SK-N-SH (cell line): ENCODE results near the gene PDE4B. TPM values are rescaled to one million over a fixed set of nuclear protein-coding genes. Genes with fewer than 3 reads are reported as not detected.

Source experiments
- CTCF ChIA-PET: fragments of 300-600, 350-600 bp; formaldehyde crosslinking; extraction: SDS; loops from one replicate; lab custom pipeline; 2021; lab: Yijun Ruan, JAX
- POLR2A ChIA-PET: fragments of 350-600 bp; sonication (Branson Sonifier 250); formaldehyde crosslinking; extraction: SDS; loops from one replicate; lab custom pipeline; 2020; ENCODE audit warnings: antibody characterized with exemption, inconsistent platforms; lab: Yijun Ruan, JAX
- DNase-seq: peaks from one replicate; pipeline ENCODE4 v3.0.0; 2012
- H2AFZ ChIP-seq: fragments of 200-600 bp; sonication (generic); 2 replicates; pipeline ENCODE4 v1.8.1; 2016; ENCODE audit warnings: antibody characterized with exemption, mild to moderate bottlenecking, low read depth
- H3F3A ChIP-seq: fragments of 200-600 bp; sonication (generic); replicated peaks from 2 replicates; pipeline ENCODE3; 2016; ENCODE audit warnings: antibody characterized with exemption, mild to moderate bottlenecking; ENCODE audit not compliant: insufficient read depth
- H3K27ac ChIP-seq, 2 experiments: fragments of 200-500 bp in 1 of 2; fragments of 200-600 bp in 1 of 2; sonication (Bioruptor generic) in 1 of 2; sonication (generic), shearing (Covaris generic) in 1 of 2; 2 replicates each; pipeline versions ENCODE4 v1.5.1 to v1.6.1; 2014 to 2016; ENCODE audit warnings: low read depth in 2 of 2, inconsistent platforms in 1 of 2, low read length in 1 of 2, mild to moderate bottlenecking in 1 of 2, mixed read lengths in 1 of 2
- H3K27me3 ChIP-seq: fragments of 200-600 bp; sonication (generic), shearing (Covaris generic); 2 replicates; pipeline ENCODE4 v1.6.1; 2016; ENCODE audit warnings: mixed run types; ENCODE audit not compliant: insufficient read depth
- H3K36me3 ChIP-seq, 2 experiments: fragments of 200-500 bp in 1 of 2; fragments of 200-600 bp in 1 of 2; sonication (Bioruptor generic) in 1 of 2; sonication (generic) in 1 of 2; replicated peaks in 1 of 2; 2 replicates each; pipeline versions ENCODE3 to v1.5.1; 2014 to 2016; ENCODE audit warnings: low read length in 1 of 2, mild to moderate bottlenecking in 1 of 2; ENCODE audit not compliant: insufficient read depth in 2 of 2, control insufficient read depth in 1 of 2
- H3K4me1 ChIP-seq, 2 experiments: fragments of 200-500 bp in 1 of 2; fragments of 200-600 bp in 1 of 2; sonication (Bioruptor generic) in 1 of 2; sonication (generic), shearing (Covaris generic) in 1 of 2; 2 replicates each; pipeline versions ENCODE4 v1.5.1 to v1.6.1; 2014 to 2016; ENCODE audit warnings: low read depth in 1 of 2, low read length in 1 of 2, mixed run types in 1 of 2; ENCODE audit not compliant: insufficient read depth in 2 of 2, control insufficient read depth in 1 of 2
- H3K4me2 ChIP-seq: fragments of 200-600 bp; sonication (generic), shearing (Covaris generic); 2 replicates; pipeline ENCODE4 v1.6.1; 2017; ENCODE audit warnings: mixed run types
- H3K4me3 ChIP-seq, 2 experiments: fragments of 200-500 bp in 1 of 2; fragments of 200-600 bp in 1 of 2; sonication (Bioruptor generic) in 1 of 2; sonication (generic), shearing (Covaris generic) in 1 of 2; 2 replicates each; pipeline versions ENCODE4 v1.5.1 to v1.8.1; 2014 to 2016; ENCODE audit warnings: low read depth in 2 of 2, inconsistent platforms in 1 of 2, low read length in 1 of 2, mild to moderate bottlenecking in 1 of 2, mixed read lengths in 1 of 2, moderate library complexity in 1 of 2
- H3K79me2 ChIP-seq: fragments of 200-600 bp; sonication (generic); 2 replicates; pipeline ENCODE4 v1.8.1; 2017; ENCODE audit warnings: mild to moderate bottlenecking; ENCODE audit not compliant: insufficient read depth
- H3K9ac ChIP-seq: fragments of 200-600 bp; sonication (generic); 2 replicates; pipeline ENCODE4 v1.6.1; 2017; ENCODE audit warnings: mixed run types
- H3K9me2 ChIP-seq: fragments of 200-600 bp; sonication (generic); 2 replicates; pipeline ENCODE4 v1.6.1; 2017; ENCODE audit warnings: mixed run types
- H3K9me3 ChIP-seq: fragments of 200-600 bp; sonication (generic); 2 replicates; pipeline ENCODE4 v1.6.1; 2017; ENCODE audit warnings: mixed run types, mild to moderate bottlenecking, moderate library complexity
- H4K20me1 ChIP-seq: fragments of 200-600 bp; sonication (generic); 2 replicates; pipeline ENCODE4 v1.6.1; 2017; ENCODE audit warnings: mild to moderate bottlenecking, mixed run types; ENCODE audit not compliant: insufficient read depth
- ELF1 ChIP-seq: IDR thresholded peaks from 2 replicates; pipeline ENCODE4 v1.4.0; 2012
- EZH2phosphoT487 ChIP-seq: fragments of 200-600 bp; sonication (generic); IDR thresholded peaks from 2 replicates; pipeline ENCODE4 v1.6.1; 2017; ENCODE audit warnings: low read depth, mixed run types, mild to moderate bottlenecking, antibody characterized with exemption, moderate library complexity, borderline replicate concordance
- FOXJ3 ChIP-seq: sonication (generic); formaldehyde crosslinking; IDR thresholded peaks from 2 replicates; pipeline ENCODE4 v1.5.1; 2020; ENCODE audit warnings: mild to moderate bottlenecking, missing genetic modification reagents
- FOXM1 ChIP-seq: IDR thresholded peaks from 2 replicates; pipeline ENCODE4 v1.4.0; 2012; ENCODE audit warnings: low read depth, mild to moderate bottlenecking
- GATA2 ChIP-seq: sonication (generic); formaldehyde crosslinking; IDR thresholded peaks from 2 replicates; pipeline ENCODE4 v1.5.0; 2020; ENCODE audit warnings: mild to moderate bottlenecking, missing genetic modification reagents
- MXI1 ChIP-seq: IDR thresholded peaks from 2 replicates; pipeline ENCODE4 v1.6.1; 2012; ENCODE audit warnings: mild to moderate bottlenecking, low read depth, low read length, improper control_type of control experiment
- RAD21 ChIP-seq: IDR thresholded peaks from 2 replicates; pipeline ENCODE4 v1.6.1; 2012; ENCODE audit warnings: mild to moderate bottlenecking, low read length
- RXRA ChIP-seq: IDR thresholded peaks from 2 replicates; pipeline ENCODE4 v1.4.0; 2012; ENCODE audit warnings: low read depth, mild to moderate bottlenecking, borderline replicate concordance
- SIN3A ChIP-seq: IDR thresholded peaks from 2 replicates; pipeline ENCODE4 v1.6.1; 2012; ENCODE audit warnings: low read depth, mild to moderate bottlenecking, low read length, moderate library complexity, borderline replicate concordance
- SMC3 ChIP-seq: IDR thresholded peaks from 2 replicates; pipeline ENCODE4 v1.6.1; 2012; ENCODE audit warnings: low read depth, low read length, improper control_type of control experiment
- TAF1 ChIP-seq: IDR thresholded peaks from 2 replicates; pipeline ENCODE4 v1.6.1; 2012; ENCODE audit warnings: low read depth, mild to moderate bottlenecking, low read length, moderate library complexity, borderline replicate concordance
- TEAD4 ChIP-seq: IDR thresholded peaks from 2 replicates; pipeline ENCODE4 v1.4.0; 2012; ENCODE audit warnings: mild to moderate bottlenecking, borderline replicate concordance; ENCODE audit not compliant: insufficient read depth
- WGBS: methylation state at CpG from one replicate; pipeline ENCODE4 v1.1.6; 2017; ENCODE audit warnings: low lambda C conversion rate; 5-methylcytosine and 5-hydroxymethylcytosine counted together
- polyA plus RNA-seq, 3 experiments: library from polyadenylated mRNA; depleted of rRNA; stranded (reverse); fragments of >200 nt; gene quantifications; 2 replicates each; pipeline ENCODE4 v1.2.3, GENCODE V29; 2012
- TF ChIP-seq, protein P1 (sequence below): fragments of 150-350 bp; IDR thresholded peaks from 2 replicates; pipeline ENCODE4 v1.6.1; 2017; ENCODE audit warnings: antibody characterized with exemption, low read length, low read depth, borderline replicate concordance
- TF ChIP-seq, protein P2 (sequence below): IDR thresholded peaks from 2 replicates; pipeline ENCODE4; 2012
- TF ChIP-seq, protein P3 (sequence below): IDR thresholded peaks from 2 replicates; pipeline ENCODE4 v1.4.0; 2012; ENCODE audit warnings: low read depth, borderline replicate concordance

The PDE4B gene
- polyA plus RNA-seq, 1 of the 3 experiments (the other 2 are of a cell fraction) = 1.9 TPM

DNA sequence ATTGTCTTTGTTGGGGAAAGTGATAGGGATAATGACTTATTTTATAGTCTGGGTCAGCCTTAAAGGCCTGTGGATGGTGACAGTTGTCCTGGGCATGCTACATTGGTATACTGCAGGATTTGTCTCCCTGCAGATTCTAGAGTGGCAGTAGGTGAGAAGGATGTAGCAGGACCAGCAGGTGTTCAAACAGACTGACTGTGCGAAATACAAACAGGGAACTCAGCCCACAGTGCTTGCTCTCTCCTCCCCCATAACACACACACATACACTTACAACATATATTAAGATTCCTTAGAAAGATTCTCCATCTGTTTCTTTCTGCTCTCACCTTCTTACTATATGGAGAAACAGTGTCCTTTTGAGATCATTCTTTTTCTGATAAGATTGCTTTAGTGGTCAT lies 6.9 kb downstream of the PDE4B start:
- no peak for DNase-seq
- CTCF ChIA-PET = no interaction called here
- Histone ChIP-seq H3K9me3 (no peaks in the 10 kb centered on the region), H3K36me3 (no peaks in the 10 kb centered on the region), H3K4me3 (no peak overlapping the region), H2AFZ (no peak overlapping the region), H4K20me1 (no peaks in the 10 kb centered on the region), H3K4me2 (no peak overlapping the region)
- POLR2A ChIA-PET = no interaction called here
- TF ChIP-seq, protein P1, sequence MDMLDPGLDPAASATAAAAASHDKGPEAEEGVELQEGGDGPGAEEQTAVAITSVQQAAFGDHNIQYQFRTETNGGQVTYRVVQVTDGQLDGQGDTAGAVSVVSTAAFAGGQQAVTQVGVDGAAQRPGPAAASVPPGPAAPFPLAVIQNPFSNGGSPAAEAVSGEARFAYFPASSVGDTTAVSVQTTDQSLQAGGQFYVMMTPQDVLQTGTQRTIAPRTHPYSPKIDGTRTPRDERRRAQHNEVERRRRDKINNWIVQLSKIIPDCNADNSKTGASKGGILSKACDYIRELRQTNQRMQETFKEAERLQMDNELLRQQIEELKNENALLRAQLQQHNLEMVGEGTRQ = no peak
- TF ChIP-seq, protein P2, sequence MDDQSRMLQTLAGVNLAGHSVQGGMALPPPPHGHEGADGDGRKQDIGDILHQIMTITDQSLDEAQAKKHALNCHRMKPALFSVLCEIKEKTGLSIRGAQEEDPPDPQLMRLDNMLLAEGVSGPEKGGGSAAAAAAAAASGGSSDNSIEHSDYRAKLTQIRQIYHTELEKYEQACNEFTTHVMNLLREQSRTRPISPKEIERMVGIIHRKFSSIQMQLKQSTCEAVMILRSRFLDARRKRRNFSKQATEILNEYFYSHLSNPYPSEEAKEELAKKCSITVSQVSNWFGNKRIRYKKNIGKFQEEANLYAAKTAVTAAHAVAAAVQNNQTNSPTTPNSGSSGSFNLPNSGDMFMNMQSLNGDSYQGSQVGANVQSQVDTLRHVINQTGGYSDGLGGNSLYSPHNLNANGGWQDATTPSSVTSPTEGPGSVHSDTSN = no peak
- no peak for TF ChIP-seq FOXM1
- TF ChIP-seq TAF1 = no peak
- no peak for TF ChIP-seq RAD21
- TF ChIP-seq SMC3 = no peak
- TF ChIP-seq SIN3A = no peak
- TF ChIP-seq FOXJ3 (CRISPR knock-in tag) = no peak
- TF ChIP-seq, protein P3, sequence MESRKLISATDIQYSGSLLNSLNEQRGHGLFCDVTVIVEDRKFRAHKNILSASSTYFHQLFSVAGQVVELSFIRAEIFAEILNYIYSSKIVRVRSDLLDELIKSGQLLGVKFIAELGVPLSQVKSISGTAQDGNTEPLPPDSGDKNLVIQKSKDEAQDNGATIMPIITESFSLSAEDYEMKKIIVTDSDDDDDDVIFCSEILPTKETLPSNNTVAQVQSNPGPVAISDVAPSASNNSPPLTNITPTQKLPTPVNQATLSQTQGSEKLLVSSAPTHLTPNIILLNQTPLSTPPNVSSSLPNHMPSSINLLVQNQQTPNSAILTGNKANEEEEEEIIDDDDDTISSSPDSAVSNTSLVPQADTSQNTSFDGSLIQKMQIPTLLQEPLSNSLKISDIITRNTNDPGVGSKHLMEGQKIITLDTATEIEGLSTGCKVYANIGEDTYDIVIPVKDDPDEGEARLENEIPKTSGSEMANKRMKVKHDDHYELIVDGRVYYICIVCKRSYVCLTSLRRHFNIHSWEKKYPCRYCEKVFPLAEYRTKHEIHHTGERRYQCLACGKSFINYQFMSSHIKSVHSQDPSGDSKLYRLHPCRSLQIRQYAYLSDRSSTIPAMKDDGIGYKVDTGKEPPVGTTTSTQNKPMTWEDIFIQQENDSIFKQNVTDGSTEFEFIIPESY = no peak
- no peak for TF ChIP-seq EZH2phosphoT487
- no peak for TF ChIP-seq TEAD4
- TF ChIP-seq RXRA = no peak
- TF ChIP-seq GATA2 = no peak
- TF ChIP-seq, all 33 proteins: peak for 0
- H3K4me1 ChIP-seq = no peaks in the 10 kb centered on the region; a peak in 2 of 4 replicates
- 100% methylated on average over 1 of the region's 1 CpG for WGBS
- no peak overlapping the region for H3K27ac ChIP-seq
- no peaks in the 10 kb centered on the region for H3K27me3 ChIP-seq
- no peak overlapping the region for H3K9ac ChIP-seq
- no peaks in the 10 kb centered on the region for H3K79me2 ChIP-seq
- no peaks in the 10 kb centered on the region for H3F3A ChIP-seq
- no peaks in the 10 kb centered on the region for H3K9me2 ChIP-seq

DNA sequence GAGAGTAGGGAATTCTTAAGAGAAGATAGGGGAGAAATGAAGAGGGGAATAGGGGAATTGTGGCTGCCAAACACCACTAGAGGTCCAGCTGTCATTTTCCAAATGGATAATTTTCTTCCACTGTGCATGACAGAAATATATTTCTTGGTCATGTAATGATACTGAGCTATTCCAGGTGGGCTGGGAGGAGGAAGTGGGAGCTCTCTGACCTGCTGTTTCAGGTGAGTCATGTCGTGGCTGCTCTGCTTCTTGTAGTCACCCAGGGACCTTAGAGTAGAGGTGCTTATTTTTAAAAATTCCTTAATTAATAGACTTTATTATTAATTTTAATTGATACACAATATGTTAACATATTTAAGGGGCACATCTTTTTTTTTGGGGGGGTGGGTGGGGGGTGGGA lies 11.9 kb downstream of the PDE4B start:
- Histone ChIP-seq H2AFZ (no peak overlapping the region), H3K9me3 (no peaks in the 10 kb centered on the region), H3K9me2 (no peaks in the 10 kb centered on the region), H3K4me3 (no peak overlapping the region), H3K79me2 (no peaks in the 10 kb centered on the region), H3K27me3 (no peaks in the 10 kb centered on the region), H3K4me1 (no peaks in the 10 kb centered on the region; a peak in 1 of 4 replicates), H3K36me3 (no peaks in the 10 kb centered on the region), H3K9ac (no peak overlapping the region), H3K27ac (no peak overlapping the region), H3K4me2 (no peak overlapping the region), H4K20me1 (no peaks in the 10 kb centered on the region), H3F3A (peaks cover 3% of the 10 kb centered on the region)
- POLR2A ChIA-PET = no interaction called here
- no peak for TF ChIP-seq ELF1
- no peak for TF ChIP-seq RAD21
- TF ChIP-seq MXI1 = no peak
- CTCF ChIA-PET = interaction anchor here (1.0 kb wide), 1 partner anchor 486 kb away, joined by 3 read pairs; no protein-coding TSS in a partner anchor
- WGBS = 57% methylated on average over 1 of the region's 1 CpG
- no peak for DNase-seq
